NCI-H345 (cell line): ENCODE measurements around the gene POP7.
"Not testable (repeated sequence)": the region's sequence is repeated elsewhere in the genome, so short reads cannot be mapped to it uniquely, and the experiment has no call there.

Source experiments
- DNase-seq: peaks from one replicate; lab custom pipeline; 2025; lab: John Stamatoyannopoulos, UW

POP7 gene

GRCh38 chr7:100705753-100706671, at the start of gene POP7:
POP7 (plus strand) TSS chr7:100706121; CDS start chr7:100706831, 710 bp downstream.
- peak; percentile 99 for DNase-seq

GRCh38 chr7:100662194-100662776, 43.6 kb upstream of the POP7 start:
- not testable (repeated sequence) for DNase-seq

GRCh38 chr7:100665168-100665726, 40.7 kb upstream of the POP7 start:
- DNase-seq = no peak

- DNase-seq = no peak
These were observed 38.4 kb upstream of the POP7 start for GRCh38 chr7:100667331-100668068.

- DNase-seq = no peak
These were observed 37.9 kb upstream of the POP7 start for GRCh38 chr7:100668069-100668449.

- DNase-seq = not testable (repeated sequence)
These were observed 36.8 kb upstream of the POP7 start for GRCh38 chr7:100669106-100669505.

GRCh38 chr7:100670074-100670473, 35.8 kb upstream of the POP7 start:
- no peak for DNase-seq

GRCh38 chr7:100671353-100672327, 34.3 kb upstream of the POP7 start:
- no peak for DNase-seq

GRCh38 chr7:100673302-100673941, 32.5 kb upstream of the POP7 start, which contains the start of gene GNB2:
GNB2 (plus strand) TSS chr7:100673740; CDS start chr7:100676266, 2,526 bp downstream.
- peak; percentile 99 for DNase-seq

GRCh38 chr7:100673942-100674410, 31.9 kb upstream of the POP7 start:
- peak; percentile 30 for DNase-seq

GRCh38 chr7:100674411-100675104, 31.4 kb upstream of the POP7 start:
- DNase-seq = no peak

GRCh38 chr7:100675105-100675451, 30.8 kb upstream of the POP7 start:
- no peak for DNase-seq

GRCh38 chr7:100675581-100676350, 30.2 kb upstream of the POP7 start:
- DNase-seq = no peak

GRCh38 chr7:100676501-100677306, 29.2 kb upstream of the POP7 start:
- no peak for DNase-seq

- DNase-seq = no peak
These were observed 28.3 kb upstream of the POP7 start for GRCh38 chr7:100677308-100678267.

GRCh38 chr7:100678291-100678984, 27.5 kb upstream of the POP7 start:
- no peak for DNase-seq
